ENCODE data around the gene XPNPEP3.

The XPNPEP3 gene

GRCh38 chr22:40890881-40891280 lies 33.9 kb downstream of the XPNPEP3 start:
- no peak for TF ChIP-seq ZNF214 (tag by site-specific recombination; IDR thresholded peaks at IDR 0.05; ENCODE audit: borderline replicate concordance)
- no peak for TF ChIP-seq ZNF777 (tag by site-specific recombination; IDR thresholded peaks at IDR 0.05; ENCODE audit: borderline replicate concordance)
- TF ChIP-seq ZNF768 (tag by site-specific recombination; IDR thresholded peaks at IDR 0.05), result no peak
- TF ChIP-seq ZNF837 (tag by site-specific recombination; IDR thresholded peaks at IDR 0.05), result no peak
- TF ChIP-seq ZBTB8A (tag by site-specific recombination; IDR thresholded peaks at IDR 0.05), result no peak
- H3K27ac ChIP-seq (ENCODE audit: extremely low read depth, low read depth, low read length), result no peak overlapping the region
- ChIA-PET POLR2A (interaction anchor here (0.6 to 0.7 kb wide), 2 partner anchors 34 to 670 kb away, joined by 3 read pairs; partner anchors contain the start of gene ST13), CTCF (interaction anchor here (2.1 to 3.6 kb wide), 2 partner anchors 8 to 31 kb away, joined by 5 to 17 read pairs; no protein-coding TSS in a partner anchor)
- no peaks in the 10 kb centered on the region for H3K4me1 ChIP-seq (ENCODE audit: control insufficient read depth, insufficient read depth, low read length)
- H3K9me3 ChIP-seq (ENCODE audit: control insufficient read depth, insufficient read depth, low read depth, low read length), result no peaks in the 10 kb centered on the region
- H3K36me3 ChIP-seq (ENCODE audit: control insufficient read depth in 2 of 2, insufficient read depth in 1 of 2, low read length in 2 of 2), result peaks cover 38 to 56% of the 10 kb centered on the region in 2 experiments
- H3K4me3 ChIP-seq (ENCODE audit: low read depth, low read length), result no peak overlapping the region

- Histone ChIP-seq H3K4me3 (ENCODE audit: low read depth, low read length) (no peak overlapping the region), H3K9me3 (ENCODE audit: control insufficient read depth, insufficient read depth, low read depth, low read length) (no peaks in the 10 kb centered on the region), H3K4me1 (ENCODE audit: control insufficient read depth, insufficient read depth, low read length) (no peaks in the 10 kb centered on the region), H3K27ac (ENCODE audit: extremely low read depth, low read depth, low read length) (no peak overlapping the region), H3K36me3 (ENCODE audit: control insufficient read depth in 2 of 2, insufficient read depth in 1 of 2, low read length in 2 of 2) (peaks cover 16 to 23% of the 10 kb centered on the region in 2 experiments; a peak in 2 of 3 replicates)
- no peak for TF ChIP-seq ZNF449 (tag by site-specific recombination; IDR thresholded peaks at IDR 0.05)
- no peak for TF ChIP-seq ZSCAN16 (tag by site-specific recombination; IDR thresholded peaks at IDR 0.05)
- TF ChIP-seq ZNF558 (tag by site-specific recombination; IDR thresholded peaks at IDR 0.05), result no peak
- TF ChIP-seq ZNF629 (tag by site-specific recombination; IDR thresholded peaks at IDR 0.05), result no peak
- no peak for TF ChIP-seq BCL6B (tag by site-specific recombination; IDR thresholded peaks at IDR 0.05)
- no peak for TF ChIP-seq ZNF112 (tag by site-specific recombination; IDR thresholded peaks at IDR 0.05)
- no peak for TF ChIP-seq ZNF174 (tag by site-specific recombination; IDR thresholded peaks at IDR 0.05)
- TF ChIP-seq ZNF776 (tag by site-specific recombination; IDR thresholded peaks at IDR 0.05; ENCODE audit: borderline replicate concordance), result no peak
- TF ChIP-seq ZBTB8A (tag by site-specific recombination; IDR thresholded peaks at IDR 0.05), result no peak
- TF ChIP-seq RBAK (tag by site-specific recombination; IDR thresholded peaks at IDR 0.05), result no peak
- TF ChIP-seq ZNF155 (tag by site-specific recombination; IDR thresholded peaks at IDR 0.05), result no peak
- TF ChIP-seq ZNF132 (tag by site-specific recombination; IDR thresholded peaks at IDR 0.05; ENCODE audit: borderline replicate concordance), result no peak
- POLR2A ChIA-PET, result no interaction called here
- CTCF ChIA-PET, result interaction anchor here (0.6 to 1.4 kb wide), 4 partner anchors 10 to 449 kb away, joined by 3 to 4 read pairs (median 4); no protein-coding TSS in a partner anchor
Observed at GRCh38 chr22:40894417-40894816, 37.5 kb downstream of the XPNPEP3 start.

GRCh38 chr22:40898850-40899357 lies 42.0 kb downstream of the XPNPEP3 start:
- no peaks in the 10 kb centered on the region for H3K4me1 ChIP-seq (ENCODE audit: control insufficient read depth, insufficient read depth, low read length)
- ChIA-PET POLR2A (interaction anchor here (0.8 to 1.4 kb wide), 2 partner anchors 31 to 247 kb away, joined by 3 to 8 read pairs; no protein-coding TSS in a partner anchor), CTCF (interaction anchor here (0.5 to 4.4 kb wide), 50 partner anchors 9 to 862 kb away, joined by 3 to 25 read pairs (median 4); partner anchors contain the start of genes ST13 and XPNPEP3)
- H3K36me3 ChIP-seq (ENCODE audit: control insufficient read depth in 2 of 2, insufficient read depth in 1 of 2, low read length in 2 of 2), result peaks cover 4 to 17% of the 10 kb centered on the region in 2 experiments; a peak in 2 of 3 replicates
- H3K27ac ChIP-seq (ENCODE audit: extremely low read depth, low read depth, low read length), result no peak overlapping the region
- H3K9me3 ChIP-seq (ENCODE audit: control insufficient read depth, insufficient read depth, low read depth, low read length), result no peaks in the 10 kb centered on the region
- no peak overlapping the region for H3K4me3 ChIP-seq (ENCODE audit: low read depth, low read length)
- TF ChIP-seq ZNF645 (tag by site-specific recombination; IDR thresholded peaks at IDR 0.05), result no peak
- 0 out of 2 replicates have a peak, but pooled peaks have one; percentile 24 for TF ChIP-seq ZNF394 (tag by site-specific recombination; IDR thresholded peaks at IDR 0.05; ENCODE audit: borderline replicate concordance)
- 0 out of 2 replicates have a peak, but pooled peaks have one; percentile 37 for TF ChIP-seq CTCF (tag by site-specific recombination; IDR thresholded peaks at IDR 0.05)
- 0 out of 2 replicates have a peak, but pooled peaks have one; percentile 48 for TF ChIP-seq ZXDB (tag by site-specific recombination; IDR thresholded peaks at IDR 0.05)
